ENCODE data around the gene XPO5.

- no peak for TF ChIP-seq CTCF (IDR thresholded peaks at IDR 0.05)
- no peak for TF ChIP-seq POLR2A (IDR thresholded peaks at IDR 0.05)
These were observed 83.8 kb downstream of the XPO5 start for GRCh38 chr6:43491750-43492661.
